Lower leg skin (tissue), 4 donors: Measurements from ENCODE around the gene TSPAN11. TPM values are rescaled to one million over a fixed set of nuclear protein-coding genes. Genes with fewer than 3 reads are reported as not detected.

Experiments used
- DNase-seq, 2 donors: peaks; one replicate each; pipeline ENCODE4 v3.0.0-alpha.2; 2019; ENCODE audit warnings: low spot score in 2 of 2
- H3K4me3 ChIP-seq: fragments of 200-600 bp; sonication (generic); 2 replicates; pipeline ENCODE4 v1.5.1; 2017; ENCODE audit warnings: mild to moderate bottlenecking, low read depth; ENCODE audit not compliant: poor library complexity, severe bottlenecking
- CTCF ChIP-seq, 3 donors: fragments of 450-650 bp; IDR thresholded peaks; one replicate each; pipeline ENCODE4 v1.5.1; 2016; ENCODE audit warnings: antibody characterized with exemption in 3 of 3, mild to moderate bottlenecking in 3 of 3, moderate library complexity in 2 of 3
- POLR2A ChIP-seq, 2 donors: fragments of 450-650 bp; IDR thresholded peaks; one replicate each; pipeline ENCODE4 v1.6.1; 2016 to 2017; ENCODE audit warnings: antibody characterized with exemption in 2 of 2, mild to moderate bottlenecking in 1 of 2, moderate library complexity in 1 of 2
- WGBS, 2 donors: methylation state at CpG; one replicate each; pipeline ENCODE4 v1.1.5; 2018; 5-methylcytosine and 5-hydroxymethylcytosine counted together
- intact Hi-C: fragments of 100-400 bp; cut with DNase I; formaldehyde crosslinking; loops from one replicate; pipeline ENCODE4 v1.15.0; 2023; ENCODE audit warnings: low total_unique reads
- total RNA-seq, 4 donors: library from RNA; depleted of rRNA; stranded (reverse); fragments of >200 nt; gene quantifications; one replicate each; pipeline ENCODE4 v1.1.0, GENCODE V29; 2016

The TSPAN11 gene
- total RNA-seq, 4 donors from 2014 or later, result 1.3 to 5.4 (median 2.2) TPM

- intact Hi-C loops, result no loop called here
- WGBS, 2 donors, result 93 to 97% methylated on average over 15 of the region's 15 CpGs
- TF ChIP-seq POLR2A (IDR thresholded peaks at IDR 0.05) (no peak), CTCF (IDR thresholded peaks at IDR 0.05) (no peak)
- DNase-seq, result peak in 1 of 2 donors; percentile 68
- no peak overlapping the region for H3K4me3 ChIP-seq
Observed at GRCh38 chr12:31005256-31005943, 78.9 kb downstream of the TSPAN11 start.

- no peak overlapping the region for H3K4me3 ChIP-seq
- intact Hi-C loops, result no loop called here
- peak in 1 of 2 donors; percentile 75 for DNase-seq
- TF ChIP-seq POLR2A (IDR thresholded peaks at IDR 0.05) (no peak), CTCF (IDR thresholded peaks at IDR 0.05) (no peak)
- 71 to 76% methylated on average over 4 of the region's 4 CpGs for WGBS, 2 donors
Observed at GRCh38 chr12:31005944-31006361, 79.4 kb downstream of the TSPAN11 start.

- intact Hi-C loops, result no loop called here
- H3K4me3 ChIP-seq, result no peak overlapping the region
- peak in 1 of 2 donors; percentile 73 for DNase-seq
- no peak for TF ChIP-seq CTCF (IDR thresholded peaks at IDR 0.05)
- no peak for TF ChIP-seq POLR2A (IDR thresholded peaks at IDR 0.05)
- 90 to 92% methylated on average over 9 of the region's 9 CpGs for WGBS, 2 donors
Observed at GRCh38 chr12:31006416-31007152, 80.0 kb downstream of the TSPAN11 start.

- TF ChIP-seq POLR2A (IDR thresholded peaks at IDR 0.05) (no peak), CTCF (IDR thresholded peaks at IDR 0.05) (no peak)
- 80 to 95% methylated on average over 3 of the region's 3 CpGs for WGBS, 2 donors
- no peak overlapping the region for H3K4me3 ChIP-seq
- intact Hi-C loops, result no loop called here
- peak in 1 of 2 donors; percentile 36 for DNase-seq
Observed at GRCh38 chr12:31007153-31007495, 80.6 kb downstream of the TSPAN11 start.

- H3K4me3 ChIP-seq, result no peak overlapping the region
- TF ChIP-seq POLR2A (IDR thresholded peaks at IDR 0.05) (no peak), CTCF (IDR thresholded peaks at IDR 0.05) (no peak)
- intact Hi-C loops, result no loop called here
- 74 to 76% methylated on average over 5 of the region's 5 CpGs for WGBS, 2 donors
- DNase-seq, result peak in 1 of 2 donors; percentile 78
Observed at GRCh38 chr12:31007636-31008175, 81.2 kb downstream of the TSPAN11 start.
